GM18526 (cell line): ENCODE data around the gene ATXN7L1.

Source experiments
- POLR2A ChIP-seq: IDR thresholded peaks from 3 replicates; pipeline ENCODE4 v1.6.1; 2011; ENCODE audit not compliant: insufficient read length; ENCODE audit errors: extremely low read depth

The ATXN7L1 gene

DNA sequence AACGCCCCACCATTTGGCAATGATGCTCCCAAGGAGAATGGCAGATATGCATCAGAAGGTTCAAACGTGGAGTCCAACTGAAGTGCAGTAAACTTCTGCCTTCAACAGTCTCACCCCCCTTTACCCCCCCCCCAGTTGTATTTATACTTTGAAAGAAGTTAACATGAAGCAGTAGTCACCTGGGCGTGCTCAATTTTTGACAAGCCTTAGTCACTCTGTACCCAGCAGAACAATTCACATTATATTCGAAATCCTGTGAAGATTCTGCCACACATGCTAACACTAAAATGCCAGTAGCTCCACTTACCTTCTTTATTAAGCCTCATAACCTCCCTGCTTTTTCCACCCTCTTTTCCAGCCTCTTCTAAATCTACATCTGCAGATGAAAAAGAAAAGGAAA is 894 bp downstream of the ATXN7L1 start:
- TF ChIP-seq POLR2A = no peak

DNA sequence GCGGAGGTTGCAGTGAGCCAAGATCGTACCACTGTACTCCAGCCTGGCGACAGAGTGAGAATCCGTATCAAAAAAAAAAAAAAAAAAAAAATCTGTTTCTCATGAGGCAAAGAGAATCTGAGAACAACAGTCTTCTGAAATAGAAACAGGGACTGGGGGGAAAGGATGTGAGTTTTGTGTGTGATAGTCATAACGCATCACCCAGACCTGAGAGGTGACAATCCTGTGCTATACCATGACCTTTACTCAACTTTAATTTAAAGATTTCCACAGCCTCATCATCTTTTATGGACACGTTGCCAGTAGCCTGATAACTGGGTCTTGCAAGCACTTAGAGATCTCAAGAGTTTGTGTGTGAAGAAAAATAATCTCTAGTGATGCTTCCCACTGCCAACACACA is 2.3 kb downstream of the ATXN7L1 start:
- no peak for TF ChIP-seq POLR2A

DNA sequence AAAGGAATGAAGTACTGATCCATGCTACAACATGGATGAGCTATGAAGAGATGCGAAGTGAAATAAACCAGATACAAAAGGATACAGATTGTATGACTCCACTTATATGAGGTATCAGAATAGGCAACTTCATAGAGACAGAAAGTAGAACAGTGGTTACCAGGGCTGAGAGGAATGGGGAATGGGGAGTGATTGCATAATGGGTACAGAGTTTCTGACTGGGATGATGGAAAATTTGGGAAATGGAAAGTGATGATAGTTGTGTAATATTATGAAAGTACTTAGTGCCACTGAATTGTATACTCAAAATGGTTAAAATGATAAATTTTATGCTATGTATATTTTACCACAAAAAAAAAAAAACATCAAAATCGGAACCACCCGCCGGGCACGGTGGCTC is 3.9 kb downstream of the ATXN7L1 start:
- no peak for TF ChIP-seq POLR2A

DNA sequence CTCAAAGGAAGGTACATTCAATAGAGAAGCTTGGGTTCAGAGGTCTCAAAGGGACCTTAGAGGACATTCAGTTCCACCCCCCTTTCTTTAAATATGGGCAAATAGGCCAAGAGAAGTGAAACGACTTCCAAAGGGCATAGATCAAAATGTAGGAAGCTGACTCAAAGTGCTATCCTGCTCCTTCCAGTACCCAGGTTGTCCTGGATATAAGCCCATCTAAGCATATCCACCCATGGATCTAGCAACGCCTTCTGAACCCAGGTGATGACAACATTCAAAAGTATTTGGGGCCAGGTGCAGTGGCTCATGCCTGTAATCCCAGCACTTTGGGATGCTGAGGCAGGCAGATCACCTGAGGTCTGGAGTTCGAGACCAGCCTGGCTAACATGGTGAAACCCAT is 5.3 kb downstream of the ATXN7L1 start:
- no peak for TF ChIP-seq POLR2A

DNA sequence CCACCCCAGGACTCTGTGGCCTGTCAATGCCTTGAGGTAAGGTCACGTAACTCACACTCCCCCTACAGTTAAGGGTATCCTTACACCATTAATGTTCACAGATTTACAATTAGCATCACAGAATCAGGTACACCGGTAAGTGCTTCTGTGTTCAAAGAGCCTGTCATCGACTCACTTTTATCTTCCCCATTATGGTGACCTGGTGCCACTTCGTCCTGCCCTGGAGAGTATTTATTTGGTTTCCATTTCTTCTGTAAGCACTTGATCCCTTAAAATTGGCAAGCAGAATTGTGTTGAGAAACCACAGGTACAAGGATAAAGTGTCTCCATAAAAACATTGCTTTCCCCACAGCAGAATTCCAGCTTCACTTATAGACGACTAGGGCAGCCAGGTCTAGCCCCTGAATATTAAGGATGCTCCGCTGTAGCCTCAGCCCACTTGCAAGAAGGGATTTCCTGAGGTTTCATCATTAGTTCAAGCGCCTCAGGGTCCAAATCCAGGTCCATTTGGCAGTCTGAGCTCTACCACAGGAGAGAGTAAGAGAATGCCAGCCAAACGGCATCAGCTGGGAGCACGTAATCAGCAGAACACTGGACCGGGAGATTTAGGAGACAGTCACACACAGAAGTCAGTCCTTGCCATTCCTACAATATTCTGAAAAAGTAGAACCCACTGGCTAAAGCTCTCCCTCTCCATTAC is 10.1 kb downstream of the ATXN7L1 start:
- no peak for TF ChIP-seq POLR2A

DNA sequence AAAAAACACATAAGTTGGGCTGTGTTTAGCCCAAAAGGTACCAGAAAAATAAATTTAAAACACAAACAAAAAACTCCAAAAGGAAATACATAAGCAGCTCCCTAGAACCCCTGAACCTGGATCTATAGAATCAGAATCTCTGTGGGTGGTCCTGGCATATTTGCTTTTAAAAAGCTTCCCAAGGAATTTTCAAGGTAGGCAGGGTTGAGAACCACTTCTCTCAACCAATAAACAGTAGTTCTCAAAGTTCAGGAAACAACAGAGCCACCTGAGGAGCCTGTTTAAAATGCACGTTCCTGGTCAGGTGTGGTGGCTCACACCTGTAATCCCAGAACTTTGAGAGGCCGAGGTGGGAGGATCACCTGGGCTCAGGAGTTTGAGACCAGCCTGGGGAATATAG is 12.5 kb downstream of the ATXN7L1 start:
- TF ChIP-seq POLR2A = no peak

DNA sequence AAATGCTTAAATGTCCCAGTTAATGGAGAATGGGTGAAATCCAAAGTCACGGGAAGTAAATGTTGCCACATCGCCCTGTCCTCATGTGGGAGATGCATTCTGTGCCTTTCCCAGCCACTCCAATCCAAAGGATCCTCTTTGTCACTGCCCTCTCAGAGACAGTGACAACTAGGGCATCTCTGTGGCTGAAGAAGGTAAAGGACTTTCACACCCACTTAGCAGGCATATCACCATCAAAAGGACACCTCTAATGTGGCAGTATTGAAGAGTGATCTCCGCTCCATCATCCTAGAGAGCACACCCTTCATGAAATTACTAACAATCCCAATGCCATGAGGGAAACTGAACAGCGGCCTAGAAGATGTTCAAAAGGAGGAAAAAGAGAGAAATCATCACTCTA is 13.6 kb downstream of the ATXN7L1 start:
- TF ChIP-seq POLR2A = no peak

DNA sequence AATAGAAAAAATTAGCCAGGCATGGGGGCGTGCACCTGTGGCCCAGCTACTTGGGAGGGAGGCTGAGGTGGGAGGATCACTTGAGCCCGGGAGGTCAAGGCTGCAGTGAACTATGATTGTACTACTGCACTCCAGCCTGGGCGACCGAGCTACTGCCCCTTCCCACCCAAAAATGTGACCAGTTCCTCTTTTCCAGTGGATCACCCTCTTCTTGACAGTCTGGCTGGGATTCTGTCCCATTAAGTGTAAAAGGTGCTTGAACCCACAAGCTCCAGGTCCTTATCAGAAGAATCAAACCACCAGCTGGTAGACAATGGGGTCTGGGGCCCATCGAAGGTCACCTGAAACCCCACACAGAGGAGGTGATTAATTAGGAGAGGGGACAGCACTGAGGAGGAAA is 14.1 kb downstream of the ATXN7L1 start:
- TF ChIP-seq POLR2A = no peak

DNA sequence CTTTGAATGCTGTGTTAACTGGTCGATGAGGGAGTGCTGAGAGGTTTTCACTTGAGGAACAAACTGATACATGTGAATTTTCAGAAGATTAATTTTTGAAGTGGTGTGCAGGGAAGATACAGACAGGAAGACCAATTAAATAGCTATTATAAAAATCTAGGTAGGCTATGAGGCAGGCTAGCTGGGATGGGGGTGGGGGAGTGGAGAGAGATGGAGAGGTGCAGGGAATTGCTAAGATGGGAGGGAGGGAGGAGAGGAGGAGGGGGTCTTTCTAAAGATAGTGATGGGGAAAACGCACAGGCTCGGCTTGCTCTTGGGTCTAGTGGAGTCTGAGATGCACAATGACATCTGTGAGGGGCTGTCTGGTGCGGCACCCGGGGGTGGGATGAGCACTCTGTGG is 15.2 kb downstream of the ATXN7L1 start:
- TF ChIP-seq POLR2A = no peak

DNA sequence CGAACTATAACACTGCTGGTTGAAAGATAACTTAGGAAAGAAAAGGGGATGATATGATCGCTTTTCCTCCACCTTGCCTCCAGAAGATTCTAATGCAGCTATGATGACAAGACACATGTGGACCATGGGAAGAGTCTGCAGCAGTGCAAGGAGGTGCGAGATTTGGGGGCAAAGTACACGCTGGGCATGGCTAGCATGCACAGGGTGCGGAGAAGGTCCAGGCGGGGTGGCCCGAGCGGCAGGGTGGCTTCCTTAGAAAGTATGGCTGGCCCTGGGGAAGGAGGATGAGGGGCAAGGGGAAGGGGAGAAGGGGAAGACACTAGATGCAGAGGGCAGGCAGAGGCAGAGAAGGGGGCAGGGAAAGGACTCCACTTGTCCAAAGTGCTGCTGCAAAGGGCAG is 15.6 kb downstream of the ATXN7L1 start:
- TF ChIP-seq POLR2A = no peak

DNA sequence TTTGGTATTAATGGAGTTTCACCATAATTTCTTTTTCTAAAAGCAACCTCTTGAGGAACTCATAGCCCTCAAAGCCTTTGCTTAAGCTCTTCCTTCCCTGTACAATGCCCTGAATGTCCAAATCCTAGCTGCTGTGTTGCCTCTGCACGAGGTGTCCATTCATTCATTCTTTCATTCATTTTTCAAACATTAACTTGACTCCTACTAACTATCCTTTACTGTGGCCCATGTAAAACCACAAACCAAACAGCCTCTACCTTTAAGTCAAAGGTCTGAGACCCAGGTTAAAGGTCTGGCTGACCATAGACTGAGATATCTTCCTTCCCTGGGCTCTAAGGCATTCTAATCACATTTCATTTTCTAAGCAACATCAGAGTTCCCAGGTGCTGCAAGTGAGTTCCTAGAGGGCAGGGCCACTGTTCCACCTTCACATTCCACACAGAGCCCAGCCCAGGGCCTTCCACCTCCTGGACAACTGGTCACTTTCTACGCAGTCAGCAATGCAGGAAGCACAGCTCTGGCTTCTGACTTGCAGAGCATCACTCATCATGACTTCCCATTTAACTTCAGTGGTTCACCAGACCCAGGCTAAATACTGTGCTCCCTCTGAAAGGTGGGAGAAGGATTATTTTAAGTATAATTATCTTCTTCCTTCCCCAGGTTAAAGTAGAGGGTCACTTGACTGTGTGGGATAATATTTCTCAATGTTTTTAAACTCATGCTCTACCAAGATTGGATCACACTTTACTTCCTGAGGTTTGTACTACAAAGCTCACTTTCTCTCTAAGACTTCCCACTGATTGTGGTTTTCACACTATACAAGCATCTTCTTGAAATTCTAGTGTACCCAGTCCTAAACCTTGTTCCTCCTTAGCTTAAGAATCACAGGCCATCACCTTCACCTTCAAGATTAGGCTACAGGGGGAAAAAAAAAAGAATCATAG is 19.1 kb downstream of the ATXN7L1 start:
- no peak for TF ChIP-seq POLR2A

DNA sequence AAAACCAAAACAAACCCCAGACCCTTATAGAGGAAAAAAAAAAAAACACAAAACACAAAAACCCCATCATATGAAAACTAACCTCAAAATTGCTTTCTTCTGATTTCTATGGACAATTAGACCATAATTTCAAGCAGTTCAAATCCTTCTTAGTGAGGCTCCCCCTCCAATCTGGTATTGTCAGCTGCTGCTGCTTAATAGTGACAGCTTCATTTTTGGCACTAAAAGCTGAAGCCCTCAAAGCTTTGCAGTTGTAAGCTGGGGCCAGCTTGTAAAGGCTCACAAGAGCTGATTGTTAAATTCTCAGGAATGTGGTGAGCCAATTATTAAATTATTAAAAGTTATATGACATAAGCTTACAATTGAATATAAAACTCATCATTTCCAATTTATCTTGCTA is 21.9 kb downstream of the ATXN7L1 start:
- TF ChIP-seq POLR2A = no peak

DNA sequence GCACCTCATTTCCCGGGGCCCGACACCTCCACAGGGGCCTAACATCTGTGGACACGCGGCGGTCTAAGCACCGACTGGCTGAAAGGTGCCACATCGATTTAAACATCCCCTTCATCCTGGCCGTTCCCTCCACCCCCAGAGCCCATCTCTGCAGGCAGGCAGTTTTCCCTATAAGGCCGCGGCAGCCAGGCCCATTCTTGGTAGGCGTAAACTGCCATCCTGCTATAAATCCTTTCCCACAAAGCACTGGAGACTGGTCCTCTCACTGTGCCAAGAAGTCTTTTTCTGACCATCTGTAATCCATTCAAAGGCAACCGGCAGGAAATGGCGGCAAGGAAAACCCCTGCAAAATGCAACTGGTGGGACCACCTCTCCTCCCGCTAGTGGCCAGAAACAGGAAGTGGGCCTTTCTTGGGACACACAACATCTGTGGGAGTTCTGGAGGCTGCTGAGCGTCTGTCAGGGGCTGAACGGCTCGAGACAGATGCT is 22.4 kb downstream of the ATXN7L1 start:
- TF ChIP-seq POLR2A = no peak

DNA sequence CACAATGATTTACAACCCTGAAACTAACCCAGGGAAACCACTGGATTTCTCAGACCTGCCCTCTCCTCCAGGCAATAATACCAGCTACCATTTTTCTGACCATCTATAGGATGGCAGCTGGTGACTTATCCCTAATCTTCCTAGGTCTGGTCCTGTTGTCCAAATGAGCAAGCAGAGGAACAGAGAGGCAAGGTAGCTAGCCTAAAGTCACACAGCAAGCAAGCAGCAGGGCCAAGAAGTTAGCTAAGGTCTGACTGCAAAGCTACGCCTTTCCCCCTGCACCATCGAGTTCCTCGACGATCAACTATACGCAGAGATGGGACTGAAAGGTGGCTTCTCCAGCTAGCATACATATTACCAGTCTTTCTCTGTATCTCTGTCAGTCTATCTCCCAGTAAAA is 25.3 kb downstream of the ATXN7L1 start:
- no peak for TF ChIP-seq POLR2A

DNA sequence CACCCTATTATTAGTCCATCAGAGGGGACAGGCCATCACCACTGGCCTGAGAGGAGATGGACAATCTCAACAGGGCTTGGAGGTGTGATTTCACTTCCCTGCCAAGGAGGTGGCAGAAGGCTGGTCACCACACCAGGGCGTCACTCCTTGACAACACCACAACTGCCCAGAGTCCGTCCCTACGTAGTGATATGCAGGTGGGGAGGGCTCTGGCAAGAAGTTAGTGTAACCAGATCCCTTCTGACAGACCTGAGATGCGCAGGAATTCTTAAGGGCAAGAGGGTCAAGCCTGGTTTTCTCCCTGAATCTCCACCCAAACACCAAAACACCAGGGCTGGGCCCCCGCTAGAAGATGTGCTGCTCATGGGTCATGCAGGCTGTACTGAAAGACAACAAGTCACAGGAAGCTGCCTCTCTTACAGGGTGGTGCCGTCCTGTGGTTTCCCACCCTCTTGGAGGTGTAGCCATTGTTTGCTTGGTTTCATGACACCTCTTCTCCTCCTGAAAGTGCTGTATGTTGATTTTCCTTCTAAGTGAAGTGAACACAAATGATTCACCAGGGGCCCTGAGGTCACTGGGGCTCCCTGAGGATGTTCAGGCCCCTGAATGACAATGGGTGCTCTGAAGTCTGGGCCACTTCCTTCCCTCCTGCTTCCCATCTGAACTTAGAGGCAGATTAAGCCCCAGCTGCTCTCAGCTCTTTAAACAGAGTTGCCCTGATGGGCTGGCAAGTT is 27.1 kb downstream of the ATXN7L1 start:
- no peak for TF ChIP-seq POLR2A

DNA sequence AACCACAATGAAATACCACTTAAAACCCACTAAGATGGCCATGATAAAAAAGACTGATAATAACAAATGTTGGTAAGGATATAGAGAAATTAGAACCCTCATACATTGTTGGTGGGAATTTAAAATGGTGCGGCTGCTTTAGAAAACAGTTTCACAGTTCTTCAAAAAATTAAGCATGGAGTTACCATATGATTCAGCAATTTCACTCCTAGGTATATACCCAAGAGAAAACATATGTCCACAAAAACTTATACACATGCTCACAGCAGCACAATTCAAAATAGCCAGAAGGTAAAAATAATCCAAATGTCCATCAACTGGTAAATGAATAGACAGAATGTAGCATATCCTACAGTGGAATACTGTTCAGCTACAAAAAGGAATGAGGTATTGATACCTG is 30.0 kb downstream of the ATXN7L1 start:
- no peak for TF ChIP-seq POLR2A
